ENCODE data around the gene RAD9A.
"Not testable (repeated sequence)": the region's sequence is repeated elsewhere in the genome, so short reads cannot be mapped to it uniquely, and the experiment has no call there.

DNA sequence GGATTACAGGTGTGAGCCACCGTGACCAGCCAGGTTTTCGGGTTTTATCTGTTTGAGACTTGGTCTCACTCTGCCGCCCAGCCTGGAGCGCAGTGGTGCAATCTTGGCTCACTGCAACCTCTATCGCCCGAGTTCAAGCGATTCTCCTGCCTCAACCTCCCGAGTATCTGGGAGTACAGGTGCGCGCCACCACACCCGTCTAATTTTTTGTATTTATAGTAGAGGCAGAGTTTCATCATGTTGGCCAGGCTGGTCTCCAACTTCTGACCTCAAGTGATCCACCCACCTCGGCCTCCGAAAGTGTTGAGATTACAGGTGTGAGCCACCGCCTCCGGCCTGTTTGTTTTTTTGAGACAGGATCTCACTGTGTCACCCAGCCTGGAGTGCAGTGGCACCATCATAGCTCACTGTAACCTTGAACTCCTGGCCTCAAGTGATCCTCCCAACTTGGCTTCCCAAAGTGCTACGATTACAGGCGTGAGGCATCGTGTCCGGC lies 35.6 kb downstream of the RAD9A start:
- TF ChIP-seq, protein P1, sequence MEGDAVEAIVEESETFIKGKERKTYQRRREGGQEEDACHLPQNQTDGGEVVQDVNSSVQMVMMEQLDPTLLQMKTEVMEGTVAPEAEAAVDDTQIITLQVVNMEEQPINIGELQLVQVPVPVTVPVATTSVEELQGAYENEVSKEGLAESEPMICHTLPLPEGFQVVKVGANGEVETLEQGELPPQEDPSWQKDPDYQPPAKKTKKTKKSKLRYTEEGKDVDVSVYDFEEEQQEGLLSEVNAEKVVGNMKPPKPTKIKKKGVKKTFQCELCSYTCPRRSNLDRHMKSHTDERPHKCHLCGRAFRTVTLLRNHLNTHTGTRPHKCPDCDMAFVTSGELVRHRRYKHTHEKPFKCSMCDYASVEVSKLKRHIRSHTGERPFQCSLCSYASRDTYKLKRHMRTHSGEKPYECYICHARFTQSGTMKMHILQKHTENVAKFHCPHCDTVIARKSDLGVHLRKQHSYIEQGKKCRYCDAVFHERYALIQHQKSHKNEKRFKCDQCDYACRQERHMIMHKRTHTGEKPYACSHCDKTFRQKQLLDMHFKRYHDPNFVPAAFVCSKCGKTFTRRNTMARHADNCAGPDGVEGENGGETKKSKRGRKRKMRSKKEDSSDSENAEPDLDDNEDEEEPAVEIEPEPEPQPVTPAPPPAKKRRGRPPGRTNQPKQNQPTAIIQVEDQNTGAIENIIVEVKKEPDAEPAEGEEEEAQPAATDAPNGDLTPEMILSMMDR (IDR thresholded peaks at IDR 0.05): not testable (repeated sequence)
- TF ChIP-seq POLR2AphosphoS5 (IDR thresholded peaks at IDR 0.05): not testable (repeated sequence)

Measured in breast epithelium (tissue), 3 donors.